ENCODE results near the gene SEMA4D.

Gene SEMA4D

DNA sequence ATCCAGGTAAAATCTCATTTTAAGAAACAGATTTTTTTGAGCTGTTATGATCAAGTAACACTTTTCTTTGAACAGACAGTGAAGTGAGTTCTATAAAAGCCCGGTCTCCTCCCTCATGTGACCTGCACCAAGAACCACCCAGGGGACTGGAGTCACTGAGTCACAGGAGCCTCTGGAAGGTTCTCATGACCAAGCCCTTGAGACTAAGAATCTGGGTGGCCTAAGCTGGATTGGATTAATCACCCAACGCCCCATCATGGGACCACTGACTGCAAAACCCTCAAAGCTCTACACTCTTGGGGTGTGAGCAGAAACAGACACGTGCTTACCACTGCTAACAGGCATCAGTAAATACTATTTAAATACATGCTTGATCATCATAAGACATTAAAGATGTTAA, 131.2 kb downstream of the SEMA4D start:
- DNase-seq (ENCODE audit: low read depth): no peak

GRCh38 chr9:89365532-89365912, 132.4 kb downstream of the SEMA4D start:
- no peak for DNase-seq (ENCODE audit: low read depth)

- no peak for DNase-seq (ENCODE audit: low read depth)
Observed at GRCh38 chr9:89364666-89365531, 133.0 kb downstream of the SEMA4D start.

GRCh38 chr9:89363921-89364665, 133.8 kb downstream of the SEMA4D start:
- no peak for DNase-seq (ENCODE audit: low read depth)

- no peak for DNase-seq (ENCODE audit: low read depth)
Observed at GRCh38 chr9:89363311-89363670, 134.6 kb downstream of the SEMA4D start.

GRCh38 chr9:89362647-89363310, 135.1 kb downstream of the SEMA4D start:
- DNase-seq (ENCODE audit: low read depth): no peak

GRCh38 chr9:89361816-89362646, 135.9 kb downstream of the SEMA4D start:
- DNase-seq (ENCODE audit: low read depth): no peak

DNA sequence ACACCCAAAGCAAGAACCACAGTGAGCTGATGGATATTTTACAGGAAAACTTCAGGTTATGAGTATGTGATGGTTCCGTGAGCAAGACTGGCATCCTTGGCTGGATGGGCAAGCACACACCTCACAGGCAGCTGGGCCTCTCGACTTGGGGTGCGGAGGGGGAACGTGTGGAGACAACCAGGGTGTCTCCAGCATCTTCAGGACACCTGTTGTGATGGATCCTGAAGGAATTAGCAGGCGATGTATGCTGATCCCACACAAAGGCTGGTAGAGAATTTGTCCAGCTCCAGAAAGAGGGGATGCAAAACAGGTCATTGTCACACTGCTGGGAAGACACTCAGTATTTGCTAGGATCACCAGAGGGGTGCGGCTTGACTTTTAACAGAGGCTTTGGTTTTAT, 136.9 kb downstream of the SEMA4D start:
- no peak for DNase-seq (ENCODE audit: low read depth)

- DNase-seq (ENCODE audit: low read depth): no peak
Observed at GRCh38 chr9:89360465-89360864, 137.4 kb downstream of the SEMA4D start.

DNA sequence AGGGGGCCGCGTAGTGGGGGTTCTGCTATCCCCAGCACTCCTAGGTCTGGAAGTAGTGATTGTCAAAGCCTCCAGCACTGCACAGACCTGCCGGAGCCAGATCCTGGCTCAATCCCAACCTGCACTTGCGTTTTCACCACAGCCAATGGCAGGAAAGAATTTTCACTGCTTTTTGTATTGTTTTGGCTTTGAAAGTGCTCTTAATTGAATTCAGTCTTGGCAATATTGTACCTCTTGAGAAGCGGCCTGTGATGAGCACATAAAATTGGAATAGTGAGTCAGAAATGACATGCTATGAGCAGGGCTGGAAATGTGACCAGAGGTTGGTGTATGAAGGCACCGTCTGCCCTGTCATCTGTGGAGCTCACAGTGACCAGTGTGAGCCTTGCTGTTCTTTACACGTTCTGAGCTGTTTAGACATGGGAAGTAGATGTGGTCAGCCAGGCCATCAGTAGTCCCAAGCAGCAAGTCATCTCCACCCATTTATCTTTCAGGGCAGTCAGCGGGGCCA, 138.1 kb downstream of the SEMA4D start:
- no peak for DNase-seq (ENCODE audit: low read depth)

DNA sequence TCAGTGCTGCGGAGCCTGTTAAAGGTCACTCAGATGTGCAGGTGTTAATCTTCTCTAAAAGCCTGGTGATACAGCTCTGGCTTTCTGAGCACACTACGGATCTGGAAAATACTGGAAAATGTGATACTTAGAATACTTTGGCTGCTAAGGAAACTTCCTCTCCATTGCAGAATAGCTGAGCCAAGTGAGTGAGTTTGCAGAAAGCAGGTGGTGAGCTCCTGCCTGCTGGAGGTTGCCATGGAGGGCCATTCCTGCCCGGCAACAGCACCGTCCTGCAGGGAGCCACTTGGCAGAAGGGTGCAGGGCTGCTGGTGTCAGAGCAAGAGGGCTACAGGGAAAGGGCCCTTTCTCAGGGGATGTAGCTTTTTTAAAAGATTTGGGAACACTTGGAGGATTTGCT, 138.9 kb downstream of the SEMA4D start:
- DNase-seq (ENCODE audit: low read depth): no peak

- DNase-seq (ENCODE audit: low read depth): no peak
Observed at GRCh38 chr9:89358376-89358916, 139.5 kb downstream of the SEMA4D start.

DNA sequence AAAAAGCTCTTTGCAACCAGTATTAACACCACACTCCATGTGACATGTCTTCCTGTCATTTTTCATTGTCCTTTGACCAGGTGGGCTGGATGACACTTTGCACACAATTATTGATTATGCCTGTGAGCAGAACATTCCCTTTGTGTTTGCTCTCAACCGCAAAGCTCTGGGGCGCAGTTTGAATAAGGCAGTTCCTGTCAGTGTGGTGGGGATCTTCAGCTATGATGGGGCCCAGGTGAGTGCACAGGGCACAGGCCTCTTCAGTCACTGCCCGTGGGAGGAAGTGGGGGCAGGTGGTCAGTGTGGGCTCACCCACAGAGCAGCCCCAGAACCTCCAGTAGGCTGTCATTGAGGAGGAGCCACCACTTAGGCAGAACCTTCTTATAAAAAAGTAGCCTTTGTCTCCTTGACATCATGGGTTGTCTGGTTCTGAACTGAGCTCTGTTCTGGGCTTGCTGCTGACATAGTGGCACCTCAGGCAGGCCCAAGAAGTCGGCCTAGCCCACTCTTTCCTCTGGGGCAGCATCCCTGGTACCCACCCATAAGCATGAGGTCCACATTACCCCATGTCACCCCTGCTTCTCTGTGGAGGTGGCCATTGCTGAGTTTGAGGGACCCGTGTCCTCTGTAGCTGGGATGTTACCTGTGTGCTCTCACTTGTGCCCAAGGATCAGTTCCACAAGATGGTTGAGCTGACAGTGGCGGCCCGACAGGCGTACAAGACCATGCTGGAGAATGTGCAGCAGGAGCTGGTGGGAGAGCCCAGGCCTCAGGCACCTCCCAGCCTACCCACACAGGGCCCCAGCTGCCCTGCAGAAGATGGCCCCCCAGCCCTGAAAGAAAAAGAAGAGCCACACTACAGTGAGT, 140.3 kb downstream of the SEMA4D start:
- DNase-seq (ENCODE audit: low read depth): no peak

- DNase-seq (ENCODE audit: low read depth): no peak
Observed at GRCh38 chr9:89356782-89357181, 141.1 kb downstream of the SEMA4D start.

DNA sequence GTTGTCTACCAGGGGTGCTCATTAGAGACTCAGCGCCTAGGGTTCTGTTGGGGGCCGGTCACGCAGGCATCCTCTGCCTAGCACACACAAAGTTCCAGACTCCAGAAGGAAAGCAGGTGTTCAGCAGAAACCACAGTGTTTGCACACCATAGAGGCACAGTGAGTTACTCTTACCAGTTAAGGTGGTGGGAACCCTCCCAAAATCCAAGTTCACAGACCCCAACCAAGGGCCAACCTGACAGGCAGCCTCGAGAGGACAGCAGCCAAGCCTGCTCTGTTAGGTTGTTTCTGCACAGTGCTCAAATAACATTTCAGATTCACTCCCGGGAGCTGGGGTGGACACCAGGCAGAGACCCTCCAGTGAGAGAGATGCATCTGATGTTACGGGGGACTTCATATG, 143.4 kb downstream of the SEMA4D start:
- DNase-seq (ENCODE audit: low read depth): no peak

DNA sequence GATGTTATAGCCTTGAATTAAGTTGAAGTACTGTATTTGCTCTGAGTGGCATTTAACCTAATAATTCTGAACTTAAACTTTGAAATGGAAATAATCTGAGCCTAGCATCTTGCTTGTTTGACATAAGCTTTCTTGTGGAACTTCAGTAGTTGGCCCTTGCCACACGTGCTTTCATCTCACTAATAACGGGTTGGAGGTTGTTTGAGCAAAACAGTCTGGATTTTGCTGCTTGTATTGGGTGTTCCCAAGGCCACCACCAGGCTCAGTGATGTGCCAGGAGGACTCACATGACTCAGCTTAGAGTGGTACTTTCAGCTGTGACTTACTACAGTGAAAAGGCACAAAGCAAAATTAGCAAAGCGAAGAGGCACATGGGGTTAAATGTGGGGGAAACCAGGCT, 143.9 kb downstream of the SEMA4D start:
- no peak for DNase-seq (ENCODE audit: low read depth)

GRCh38 chr9:89352874-89353649, 144.9 kb downstream of the SEMA4D start:
- no peak for DNase-seq (ENCODE audit: low read depth)

- DNase-seq (ENCODE audit: low read depth): no peak
Observed at GRCh38 chr9:89352451-89352850, 145.5 kb downstream of the SEMA4D start.

DNA sequence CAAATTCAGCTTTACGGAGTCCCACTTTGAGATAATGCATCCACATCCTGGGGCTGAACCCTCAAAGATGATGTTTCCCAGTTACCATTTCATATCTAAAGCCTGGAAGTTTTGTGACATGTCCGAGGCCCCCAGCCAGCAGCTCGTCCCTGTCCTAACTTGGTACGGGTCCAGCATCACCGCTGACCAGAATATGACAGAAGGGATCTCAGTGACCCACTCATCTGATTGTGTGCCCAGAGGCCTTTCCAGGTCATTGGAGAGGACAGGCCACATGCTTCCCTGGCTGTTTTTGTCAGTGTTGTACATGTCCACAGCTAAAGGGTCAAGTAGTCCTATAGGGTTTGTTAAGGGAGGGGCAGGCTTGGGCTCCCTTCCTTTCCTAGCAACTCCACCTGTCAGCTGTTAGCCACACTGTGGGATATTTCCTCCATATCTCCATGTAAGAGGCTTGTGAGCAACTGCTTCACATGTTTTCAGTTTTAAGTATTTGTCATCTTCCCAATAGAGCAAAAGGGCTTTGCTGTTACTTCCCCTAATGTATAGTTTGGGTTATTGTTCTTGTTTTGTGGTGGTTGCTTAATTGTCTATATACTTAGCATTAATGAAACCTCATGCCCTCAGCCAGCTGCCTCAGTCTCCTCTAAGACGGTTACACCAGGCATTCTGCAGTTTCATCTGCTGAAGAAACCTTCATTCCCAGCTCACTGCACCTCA, 146.2 kb downstream of the SEMA4D start:
- no peak for DNase-seq (ENCODE audit: low read depth)

Measured in amniotic epithelial cell (primary cell).